Calu3 (cell line): ENCODE data around the gene NOM1. TPM values are rescaled to one million over a fixed set of nuclear protein-coding genes. Genes with fewer than 3 reads are reported as not detected.
"Not testable (repeated sequence)": the region's sequence is repeated elsewhere in the genome, so short reads cannot be mapped to it uniquely, and the experiment has no call there.

ENCODE experiments used
- BruUV-seq: library from RNA; stranded (reverse); fragments of 400-500 nt; replicated peaks from 2 replicates; lab custom pipeline; 2021; lab: Mats Ljungman, UMichigan
- CTCF ChIA-PET: fragments of 300-600 bp; sonication (Branson Sonifier 250); formaldehyde crosslinking; loops from one replicate; lab custom pipeline; 2022; ENCODE audit warnings: antibody characterized with exemption; lab: Charles Lee
- DNase-seq: peaks from one replicate; pipeline ENCODE4 v3.0.0; 2022
- H3K27ac Mint-ChIP-seq: one replicate; pipeline ENCODE4 v1.8.0; 2022; ENCODE audit warnings: mixed read lengths; ENCODE audit not compliant: unreplicated experiment
- H3K27me3 Mint-ChIP-seq: one replicate; pipeline ENCODE4 v1.8.0; 2022; ENCODE audit warnings: mixed read lengths; ENCODE audit not compliant: unreplicated experiment
- H3K36me3 Mint-ChIP-seq: one replicate; pipeline ENCODE4 v1.8.0; 2022; ENCODE audit warnings: mild to moderate bottlenecking, moderate library complexity, mixed read lengths; ENCODE audit not compliant: insufficient read depth, unreplicated experiment
- H3K4me1 Mint-ChIP-seq: one replicate; pipeline ENCODE4 v1.8.0; 2022; ENCODE audit warnings: mild to moderate bottlenecking, low read depth, mixed read lengths; ENCODE audit not compliant: unreplicated experiment
- H3K4me3 Mint-ChIP-seq: one replicate; pipeline ENCODE4 v1.8.0; 2022; ENCODE audit warnings: mild to moderate bottlenecking, low read depth, moderate library complexity, mixed read lengths; ENCODE audit not compliant: unreplicated experiment
- H3K9me3 Mint-ChIP-seq: one replicate; pipeline ENCODE4 v1.8.0; 2022; ENCODE audit warnings: low read depth, mixed read lengths; ENCODE audit not compliant: unreplicated experiment
- CTCF ChIP-seq: fragments of 200-600 bp; IDR thresholded peaks from one replicate; pipeline ENCODE4 v1.8.0; 2022; ENCODE audit warnings: antibody characterized with exemption; ENCODE audit not compliant: unreplicated experiment
- intact Hi-C: fragments of 100-400 bp; cut with micrococcal nuclease; formaldehyde crosslinking; loops from one replicate; pipeline ENCODE4 v1.10.0; 2022; ENCODE audit not compliant: unreplicated experiment
- total RNA-seq: library from RNA; stranded (reverse); gene quantifications from 2 replicates; pipeline ENCODE4 v1.2.3, GENCODE V29; 2022

The NOM1 gene
- total RNA-seq, 1 experiment from 2014 or later, result 35.1 TPM

DNA sequence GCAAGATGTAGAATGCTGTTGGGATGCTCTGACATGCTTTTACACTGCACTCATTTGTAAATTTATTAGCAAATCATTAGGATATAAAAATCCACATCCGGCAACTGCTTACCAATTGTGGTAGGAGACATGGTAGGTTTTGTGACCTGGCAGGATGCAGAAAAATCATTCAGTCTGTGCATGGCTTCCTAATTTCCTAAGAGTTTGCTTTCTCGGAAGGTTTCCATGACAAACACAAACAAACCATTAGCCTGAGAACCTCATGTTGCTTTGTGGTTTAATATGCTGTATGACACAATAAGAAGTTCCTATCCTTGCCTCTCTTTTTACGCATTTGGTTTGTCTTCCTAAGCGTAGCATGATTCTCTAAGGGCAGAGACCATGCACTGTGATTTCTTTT, 41.9 kb upstream of the NOM1 start:
- no peak overlapping the region for H3K27ac Mint-ChIP-seq
- CTCF ChIA-PET, result no interaction called here
- BruUV-seq, result no TSS peak
- peaks cover 13% of the 10 kb centered on the region for H3K4me1 Mint-ChIP-seq
- TF ChIP-seq CTCF, result no peak
- no peaks in the 10 kb centered on the region for H3K9me3 Mint-ChIP-seq
- no peaks in the 10 kb centered on the region for H3K36me3 Mint-ChIP-seq
- DNase-seq, result no peak
- intact Hi-C loops, result loop anchor here (5.0 kb wide), 1 partner anchor 40 kb away; the partner anchor contains the start of gene NOM1
- no peak overlapping the region for H3K4me3 Mint-ChIP-seq
- peaks cover 10% of the 10 kb centered on the region for H3K27me3 Mint-ChIP-seq

- CTCF ChIA-PET, result not testable (repeated sequence)
These were observed 39.8 kb upstream of the NOM1 start for GRCh38 chr7:156909574-156910252.

GRCh38 chr7:156918635-156919034, 30.9 kb upstream of the NOM1 start:
- TF ChIP-seq CTCF, result no peak
- no peak for DNase-seq
- Mint-ChIP-seq H3K36me3 (no peaks in the 10 kb centered on the region), H3K27me3 (peaks cover 30% of the 10 kb centered on the region), H3K4me3 (no peak overlapping the region), H3K4me1 (no peaks in the 10 kb centered on the region), H3K27ac (no peak overlapping the region), H3K9me3 (no peaks in the 10 kb centered on the region)
- CTCF ChIA-PET, result no interaction called here
- BruUV-seq, result no TSS peak
- intact Hi-C loops, result no loop called here

More at GRCh38 chr7:156909574-156910252, 39.8 kb upstream of the NOM1 start:
- H3K4me1 Mint-ChIP-seq, H3K9me3 Mint-ChIP-seq, H3K36me3 Mint-ChIP-seq, BruUV-seq, H3K4me3 Mint-ChIP-seq, DNase-seq, H3K27ac Mint-ChIP-seq: not testable (repeated sequence)
- peaks cover 12% of the 10 kb centered on the region for H3K27me3 Mint-ChIP-seq
- intact Hi-C loops, result loop anchor here (5.0 kb wide), 1 partner anchor 38 kb away; the partner anchor contains the start of gene NOM1

DNA sequence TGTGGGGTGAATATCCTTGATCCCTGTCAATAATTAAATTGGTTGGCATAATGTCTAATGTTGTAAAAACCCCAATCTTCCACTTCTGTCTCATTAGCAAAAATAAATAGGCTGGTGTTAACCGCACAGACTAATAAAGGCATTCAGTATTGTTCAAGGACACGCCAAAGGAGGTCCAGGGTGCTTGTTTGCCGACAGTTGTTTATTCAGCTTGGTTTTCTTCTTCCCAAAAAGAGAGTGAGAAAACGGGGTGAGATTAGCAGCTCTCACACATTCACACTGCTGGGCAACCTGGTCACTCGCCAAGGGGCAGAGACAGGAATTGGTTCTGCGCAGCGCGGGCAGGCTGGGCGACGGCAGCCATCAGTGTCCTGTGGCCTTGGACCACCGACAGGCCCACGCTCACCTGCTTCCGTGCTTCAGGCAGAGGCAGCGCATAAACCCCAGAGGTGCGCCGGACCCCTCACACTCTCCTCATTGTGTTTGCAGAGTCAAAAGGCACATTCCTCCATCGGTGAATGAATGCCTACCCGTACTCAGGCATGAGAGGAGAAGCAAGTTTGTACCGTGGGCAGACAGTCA, 30.3 kb upstream of the NOM1 start:
- no peaks in the 10 kb centered on the region for H3K4me1 Mint-ChIP-seq
- BruUV-seq, result no TSS peak
- H3K27ac Mint-ChIP-seq, result no peak overlapping the region
- H3K36me3 Mint-ChIP-seq, result no peaks in the 10 kb centered on the region
- intact Hi-C loops, result no loop called here
- no peak for DNase-seq
- peaks cover 30% of the 10 kb centered on the region for H3K27me3 Mint-ChIP-seq
- no peak for TF ChIP-seq CTCF
- CTCF ChIA-PET, result no interaction called here
- H3K9me3 Mint-ChIP-seq, result no peaks in the 10 kb centered on the region
- no peak overlapping the region for H3K4me3 Mint-ChIP-seq

- no peaks in the 10 kb centered on the region for H3K4me1 Mint-ChIP-seq
- no peak for TF ChIP-seq CTCF
- H3K27ac Mint-ChIP-seq, result no peak overlapping the region
- peaks cover 30% of the 10 kb centered on the region for H3K27me3 Mint-ChIP-seq
- BruUV-seq, result no TSS peak
- no peak overlapping the region for H3K4me3 Mint-ChIP-seq
- no peaks in the 10 kb centered on the region for H3K36me3 Mint-ChIP-seq
- CTCF ChIA-PET, result no interaction called here
- intact Hi-C loops, result no loop called here
- H3K9me3 Mint-ChIP-seq, result no peaks in the 10 kb centered on the region
- DNase-seq, result no peak
These were observed 29.4 kb upstream of the NOM1 start for GRCh38 chr7:156920076-156920475.

GRCh38 chr7:156920487-156921373, 28.8 kb upstream of the NOM1 start:
- H3K27ac Mint-ChIP-seq, H3K9me3 Mint-ChIP-seq, BruUV-seq, intact Hi-C loops, CTCF ChIA-PET, H3K4me1 Mint-ChIP-seq, H3K36me3 Mint-ChIP-seq, H3K4me3 Mint-ChIP-seq, DNase-seq: not testable (repeated sequence)
- H3K27me3 Mint-ChIP-seq, result peaks cover 30% of the 10 kb centered on the region
